Fibroblast of the aortic adventitia (primary cell): Measurements from ENCODE around the gene NT5E. TPM values are rescaled to one million over a fixed set of nuclear protein-coding genes. Genes with fewer than 3 reads are reported as not detected.

Experiments used
- DNase-seq: peaks from one replicate; pipeline ENCODE4 v3.0.0-alpha.2; 2010; ENCODE audit warnings: low read depth
- H3K4me3 ChIP-seq: 2 replicates; pipeline ENCODE4 v1.5.1; 2011; ENCODE audit warnings: low read depth, mild to moderate bottlenecking, control low read depth, low read length, moderate library complexity
- CTCF ChIP-seq: IDR thresholded peaks from 2 replicates; pipeline ENCODE4 v1.5.1; 2011; ENCODE audit warnings: mild to moderate bottlenecking, low read length, control low read depth, inconsistent platforms; ENCODE audit not compliant: insufficient read depth
- total RNA-seq: library from RNA; depleted of rRNA; stranded (reverse); fragments of >200 nt; gene quantifications from 2 replicates; pipeline ENCODE4 v1.2.3, GENCODE V29; 2012; ENCODE audit warnings: low replicate concordance

The NT5E gene
- total RNA-seq, 1 donor, result 418 TPM

DNA sequence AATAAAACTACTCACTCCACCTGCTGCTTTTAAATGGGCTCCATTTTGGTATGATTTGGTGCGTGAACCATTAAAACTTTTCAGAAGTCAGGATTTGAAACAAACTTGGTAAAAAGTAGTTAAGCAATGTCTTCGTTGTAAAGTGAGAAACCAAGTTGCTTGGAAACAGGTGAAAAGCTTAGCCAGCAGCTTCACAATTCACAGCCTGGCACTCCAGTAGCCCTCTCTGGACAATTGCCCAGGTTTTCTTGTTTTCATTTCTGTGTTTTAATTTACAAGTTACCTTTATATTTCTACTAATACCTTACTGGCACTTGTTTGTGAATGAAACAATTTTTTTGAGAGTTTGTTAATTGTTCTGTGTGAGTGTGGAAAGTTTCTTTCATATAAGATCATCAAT is 12.8 kb downstream of the NT5E start:
- H3K4me3 ChIP-seq, result no peak overlapping the region
- no peak for DNase-seq
- no peak for TF ChIP-seq CTCF

- no peak overlapping the region for H3K4me3 ChIP-seq
Observed at GRCh38 chr6:85463621-85464259, 13.9 kb downstream of the NT5E start.

DNA sequence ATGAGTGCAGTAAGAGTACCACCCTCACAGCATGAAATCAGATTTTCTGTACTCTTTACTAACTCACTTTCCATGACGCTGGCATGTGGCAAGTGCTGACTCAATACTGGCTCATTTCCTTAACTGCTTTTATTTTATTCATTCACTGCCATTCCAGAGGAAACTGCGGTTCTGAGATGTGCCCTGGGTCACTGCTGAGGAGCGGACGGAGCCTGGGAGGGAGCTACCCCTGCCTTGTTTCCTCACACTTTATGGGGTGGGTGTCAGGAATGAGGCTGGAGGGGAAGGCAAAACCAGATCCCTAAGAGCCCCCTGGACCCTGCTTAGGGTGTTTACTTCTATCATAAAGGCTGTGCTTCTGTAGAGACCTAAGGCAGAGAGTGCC is 14.4 kb downstream of the NT5E start:
- H3K4me3 ChIP-seq, result peak overlapping the region; percentile 24
- TF ChIP-seq CTCF, result no peak
- DNase-seq, result peak; percentile 97

More at GRCh38 chr6:85463621-85464259, 13.9 kb downstream of the NT5E start:
- TF ChIP-seq CTCF, result no peak
- DNase-seq, result no peak

DNA sequence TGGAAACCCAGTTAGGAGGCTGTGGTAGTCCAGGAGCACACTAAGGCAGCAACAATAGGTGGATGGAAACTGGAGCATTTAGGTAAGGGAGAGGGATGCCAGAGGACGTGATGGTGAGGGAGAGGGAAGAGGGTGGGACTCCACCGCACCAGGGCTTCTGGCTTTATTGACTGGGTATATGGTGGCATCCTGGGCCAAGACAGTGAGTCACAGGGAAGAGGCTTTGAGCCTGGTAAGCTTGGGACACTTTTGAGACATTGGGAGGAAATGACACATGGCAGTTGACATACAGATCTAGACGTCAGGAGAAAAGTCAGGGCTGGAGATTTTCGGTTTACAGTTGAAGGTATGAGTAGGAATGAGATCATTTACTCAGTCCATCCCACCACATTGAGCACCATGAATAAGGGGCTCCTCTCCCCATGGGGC is 14.9 kb downstream of the NT5E start:
- DNase-seq, result peak; percentile 81
- no peak for TF ChIP-seq CTCF
- peak overlapping the region; percentile 24 for H3K4me3 ChIP-seq

DNA sequence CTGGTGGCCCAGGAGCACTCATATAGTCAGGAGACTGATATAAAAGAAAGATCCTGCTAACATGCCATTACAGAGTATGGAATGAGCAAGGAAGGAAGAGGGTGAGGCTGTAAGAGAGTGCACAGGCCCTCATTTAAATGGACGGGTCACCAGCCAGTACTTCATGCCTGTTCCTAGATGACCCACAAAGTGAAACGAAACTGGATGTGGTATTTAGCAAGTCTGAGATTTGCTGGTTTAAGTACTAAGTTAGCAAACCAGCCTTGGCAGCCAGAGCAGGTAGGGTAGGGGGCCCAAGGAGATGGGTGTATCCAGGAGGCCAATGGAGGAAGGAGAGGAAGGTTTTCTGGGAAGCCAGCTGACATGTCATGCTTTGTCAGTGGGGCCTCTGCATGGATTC is 15.9 kb downstream of the NT5E start:
- TF ChIP-seq CTCF, result no peak
- DNase-seq, result no peak
- H3K4me3 ChIP-seq, result no peak overlapping the region

DNA sequence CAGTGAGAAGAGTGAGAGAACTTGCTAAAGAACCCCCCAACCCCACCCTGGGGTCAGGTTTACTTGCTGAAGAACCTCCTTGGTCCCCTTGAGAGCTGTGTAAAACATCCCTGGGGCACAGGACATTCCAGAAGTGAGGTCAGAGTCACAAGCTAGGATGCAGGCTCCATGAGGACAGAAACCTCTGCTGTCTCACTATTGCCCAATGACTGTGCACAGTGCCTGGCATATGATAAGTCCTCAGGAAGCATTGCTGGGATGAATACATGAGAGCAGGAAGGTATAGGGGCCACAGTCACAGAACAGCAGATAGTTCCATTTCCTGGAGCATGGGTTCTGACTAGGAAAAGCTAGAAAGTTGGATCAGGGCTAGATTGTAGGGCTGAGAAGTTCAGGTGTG is 18.4 kb downstream of the NT5E start:
- H3K4me3 ChIP-seq, result no peak overlapping the region
- TF ChIP-seq CTCF, result no peak
- DNase-seq, result no peak
